Brain microvascular endothelial cell (primary cell): ENCODE data around the gene CR1L.

Experiments used
- DNase-seq: peaks from one replicate; pipeline ENCODE4 v3.0.0-alpha.2; 2020
- H3K27ac ChIP-seq: fragments of 250-450 bp; sonication (Bioruptor Pico); 2 replicates; pipeline ENCODE4 v1.5.1; 2020; ENCODE audit warnings: mild to moderate bottlenecking, moderate library complexity
- H3K27me3 ChIP-seq: fragments of 250-450 bp; sonication (Bioruptor Pico); replicated peaks from 2 replicates; pipeline ENCODE4 v1.5.1; 2020; ENCODE audit warnings: mild to moderate bottlenecking
- H3K36me3 ChIP-seq: fragments of 250-450 bp; sonication (Bioruptor Pico); replicated peaks from 2 replicates; pipeline ENCODE4 v1.5.1; 2020; ENCODE audit warnings: mild to moderate bottlenecking
- H3K4me3 ChIP-seq: 2 replicates; pipeline ENCODE4 v1.5.1; 2011; ENCODE audit warnings: low read depth, mild to moderate bottlenecking, control low read depth, low read length, moderate library complexity
- CTCF ChIP-seq: IDR thresholded peaks from 2 replicates; pipeline ENCODE4 v1.5.1; 2011; ENCODE audit warnings: low read depth, mild to moderate bottlenecking, moderate library complexity, low read length, control low read depth, inconsistent platforms; ENCODE audit errors: missing control alignments
- in situ Hi-C: cut with HindIII; loops from 2 replicates; pipeline ENCODE4 v1.10.0; 2017; ENCODE audit warnings: low sequenced_read_pairs, low pct_ligation_motif_present

CR1L gene

GRCh38 chr1:207752456-207752998 is 107.6 kb downstream of the CR1L start:
- H3K4me3 ChIP-seq: peak overlapping the region; percentile 95
- H3K27me3 ChIP-seq: no peaks in the 10 kb centered on the region
- DNase-seq: no peak
- in situ Hi-C loops: no loop called here
- H3K27ac ChIP-seq: peak overlapping the region; percentile 63
- no peaks in the 10 kb centered on the region for H3K36me3 ChIP-seq
- no peak for TF ChIP-seq CTCF

GRCh38 chr1:207753611-207754010 is 108.7 kb downstream of the CR1L start:
- Histone ChIP-seq H3K36me3 (peaks cover 4% of the 10 kb centered on the region), H3K27me3 (no peaks in the 10 kb centered on the region), H3K4me3 (no peak overlapping the region), H3K27ac (no peak overlapping the region)
- no peak for TF ChIP-seq CTCF
- DNase-seq: no peak
- in situ Hi-C loops: no loop called here

- H3K27me3 ChIP-seq: no peaks in the 10 kb centered on the region
- TF ChIP-seq CTCF: no peak
- in situ Hi-C loops: no loop called here
- no peak overlapping the region for H3K27ac ChIP-seq
- H3K36me3 ChIP-seq: peaks cover 4% of the 10 kb centered on the region
- H3K4me3 ChIP-seq: no peak overlapping the region
- no peak for DNase-seq
Observed at GRCh38 chr1:207754011-207754410, 109.1 kb downstream of the CR1L start.

- H3K27me3 ChIP-seq: no peaks in the 10 kb centered on the region
- H3K36me3 ChIP-seq: peaks cover 8% of the 10 kb centered on the region
- DNase-seq: no peak
- H3K4me3 ChIP-seq: no peak overlapping the region
- in situ Hi-C loops: no loop called here
- no peak overlapping the region for H3K27ac ChIP-seq
- no peak for TF ChIP-seq CTCF
Observed at GRCh38 chr1:207754974-207755700, 110.2 kb downstream of the CR1L start.

GRCh38 chr1:207755846-207756693 is 111.1 kb downstream of the CR1L start:
- no peak for TF ChIP-seq CTCF
- in situ Hi-C loops: no loop called here
- Histone ChIP-seq H3K27me3 (no peaks in the 10 kb centered on the region), H3K27ac (no peak overlapping the region), H3K4me3 (no peak overlapping the region), H3K36me3 (peaks cover 11% of the 10 kb centered on the region)
- DNase-seq: no peak
